22Rv1 (cell line): ENCODE data around the gene NRXN3.

Experiments used
- CTCF ChIP-seq: fragments of 450-650 bp; IDR thresholded peaks from 2 replicates; pipeline ENCODE4 v1.5.1; 2017; ENCODE audit warnings: mild to moderate bottlenecking
- ZFX ChIP-seq: fragments of 450-650 bp; IDR thresholded peaks from 2 replicates; pipeline ENCODE4 v1.6.1; 2017; ENCODE audit warnings: antibody characterized with exemption, borderline replicate concordance

GRCh38 chr14:79270361-79270760 lies 1100.2 kb downstream of the NRXN3 start:
- TF ChIP-seq ZFX (no peak), CTCF (no peak)
